ENCODE results near the gene KRT4.

- no peak for TF ChIP-seq CTCF (IDR thresholded peaks at IDR 0.05)
- no peak for TF ChIP-seq POLR2A (IDR thresholded peaks at IDR 0.05)
Observed at GRCh38 chr12:52813203-52813819, 605 bp downstream of the KRT4 start.
